GM18517 (cell line): ENCODE results near the gene FHAD1.
"Not testable (repeated sequence)": the region's sequence is repeated elsewhere in the genome, so short reads cannot be mapped to it uniquely, and the experiment has no call there.

Source experiments
- ATAC-seq: cut with Tn5 transposase; IDR thresholded peaks from one replicate; pipeline ENCODE4 v1.9.1; 2021; ENCODE audit warnings: mild to moderate bottlenecking, moderate library complexity; ENCODE audit not compliant: unreplicated experiment

Gene FHAD1

GRCh38 chr1:15430787-15431570 is 184.0 kb downstream of the FHAD1 start:
- no peak for ATAC-seq

GRCh38 chr1:15431571-15431948 is 184.5 kb downstream of the FHAD1 start:
- ATAC-seq = no peak

- ATAC-seq = no peak
Observed at GRCh38 chr1:15432324-15432723, 185.3 kb downstream of the FHAD1 start.

GRCh38 chr1:15433471-15433870 is 186.4 kb downstream of the FHAD1 start:
- ATAC-seq = no peak

- not testable (repeated sequence) for ATAC-seq
Observed at GRCh38 chr1:15434739-15435138, 187.7 kb downstream of the FHAD1 start.

- no peak for ATAC-seq
Observed at GRCh38 chr1:15435239-15436077, 188.4 kb downstream of the FHAD1 start.

- ATAC-seq = no peak
Observed at GRCh38 chr1:15436881-15437442, 189.9 kb downstream of the FHAD1 start.

- no peak for ATAC-seq
Observed at GRCh38 chr1:15439325-15439724, 192.3 kb downstream of the FHAD1 start.

GRCh38 chr1:15440357-15440756 is 193.3 kb downstream of the FHAD1 start:
- ATAC-seq = no peak

- ATAC-seq = no peak
Observed at GRCh38 chr1:15441247-15441646, 194.2 kb downstream of the FHAD1 start.

- no peak for ATAC-seq
Observed at GRCh38 chr1:15442119-15442518, 195.1 kb downstream of the FHAD1 start.

GRCh38 chr1:15442759-15443158 is 195.7 kb downstream of the FHAD1 start:
- no peak for ATAC-seq

GRCh38 chr1:15443281-15443680 is 196.3 kb downstream of the FHAD1 start:
- ATAC-seq = no peak

GRCh38 chr1:15444468-15445389 is 197.7 kb downstream of the FHAD1 start:
- no peak for ATAC-seq

GRCh38 chr1:15445390-15446122 is 198.5 kb downstream of the FHAD1 start:
- ATAC-seq = no peak

- no peak for ATAC-seq
Observed at GRCh38 chr1:15446212-15446611, 199.2 kb downstream of the FHAD1 start.
